Measurements from ENCODE around the gene ANTXR1. TPM values are rescaled to one million over a fixed set of nuclear protein-coding genes. Genes with fewer than 3 reads are reported as not detected.
A peak's percentile ranks its signal among the peaks of the same experiment; 100 is the strongest.

The ANTXR1 gene
- total RNA-seq, 1 experiment from 2014 or later = 37.3 TPM

- H4K8ac ChIP-seq (replicated peaks; ENCODE audit: insufficient read length, low read depth, low read length) = no peak overlapping the region
- no peak overlapping the region for H2BK12ac ChIP-seq (ENCODE audit: insufficient read length, low read depth, low read length)
- peaks cover 28 to 31% of the 10 kb centered on the region in 2 experiments for H3K4me1 Mint-ChIP-seq
- H2BK15ac ChIP-seq (ENCODE audit: low read depth, low read length) = no peak overlapping the region
- H3K9me3 Mint-ChIP-seq = no peaks in the 10 kb centered on the region
- H3K18ac ChIP-seq (ENCODE audit: insufficient read length, low read depth, low read length) = no peak overlapping the region
- H3K56ac ChIP-seq (ENCODE audit: insufficient read length, low read depth, low read length) = no peak overlapping the region
- H3K27me3 Mint-ChIP-seq (ENCODE audit: low read depth) = no peaks in the 10 kb centered on the region
- DNase-seq = no peak
- no peak overlapping the region for H3T11ph ChIP-seq (ENCODE audit: low read length)
- H3K4me2 ChIP-seq (ENCODE audit: insufficient read depth, insufficient read length, low read length) = no peak overlapping the region
- no peak overlapping the region for H3K9ac ChIP-seq (ENCODE audit: extremely low read depth, insufficient read length, low read length)
- no peaks in the 10 kb centered on the region for H3K79me1 ChIP-seq (ENCODE audit: insufficient read depth, low read depth, low read length, poor library complexity, severe bottlenecking)
- H2BK120ac ChIP-seq (ENCODE audit: low read depth, low read length, poor library complexity, severe bottlenecking) = no peak overlapping the region
- peaks cover 11% of the 10 kb centered on the region; the same call in 1 of the 2 replicates for H3K4me1 ChIP-seq (ENCODE audit: insufficient read depth, low read length)
- WGBS (ENCODE audit: extremely low coverage, insufficient read length, low lambda C conversion rate) = no CpG with 5 or more reads among the region's 1 CpG
- H3K79me2 ChIP-seq (ENCODE audit: insufficient read depth, low read length) = no peaks in the 10 kb centered on the region
- H2AFZ ChIP-seq (ENCODE audit: low read length) = no peak overlapping the region
- no peak overlapping the region for H2AK5ac ChIP-seq (ENCODE audit: insufficient read length, low read length)
- no peak overlapping the region for H3K4ac ChIP-seq (ENCODE audit: low read depth, low read length)
- peak overlapping the region in 2 of 3 experiments; percentile 7 to 78; a peak in 4 of 7 replicates for H3K27ac Mint-ChIP-seq
- H2BK5ac ChIP-seq (ENCODE audit: insufficient read length, low read length) = no peak overlapping the region
- H3K23me2 ChIP-seq (ENCODE audit: insufficient read length, low read depth, low read length, poor library complexity, severe bottlenecking) = no peaks in the 10 kb centered on the region
- no peaks in the 10 kb centered on the region for H3K9me3 ChIP-seq (ENCODE audit: control insufficient read depth, low read depth, low read length)
- no peak overlapping the region for H3K14ac ChIP-seq (ENCODE audit: insufficient read depth, low read length)
- H4K5ac ChIP-seq (ENCODE audit: insufficient read length, low read depth, low read length) = no peak overlapping the region
- no peaks in the 10 kb centered on the region for H3K27me3 ChIP-seq (ENCODE audit: insufficient read depth, low read length)
- no peak overlapping the region for H3K4me3 Mint-ChIP-seq
- H2BK20ac ChIP-seq (ENCODE audit: low read depth, low read length, poor library complexity, severe bottlenecking) = no peak overlapping the region
- peaks cover 20 to 23% (median 20%) of the 10 kb centered on the region in 3 experiments for H3K36me3 Mint-ChIP-seq (ENCODE audit: insufficient read depth in 1 of 3, low read depth in 3 of 3)
- no peak for TF ChIP-seq CTCF (conservative IDR thresholded peaks at IDR 0.05)
- no peak overlapping the region for H3K27ac ChIP-seq (ENCODE audit: insufficient read length, low read depth, low read length)
- H4K91ac ChIP-seq (ENCODE audit: insufficient read length, low read depth, low read length) = no peak overlapping the region
- no peaks in the 10 kb centered on the region for H4K20me1 ChIP-seq (ENCODE audit: control insufficient read depth, insufficient read depth, insufficient read length)
- H3K23ac ChIP-seq (ENCODE audit: insufficient read length, low read depth, low read length) = no peak overlapping the region
Measured at GRCh38 chr2:69180974-69181373, 168.0 kb downstream of the ANTXR1 start.
